HCT116 (cell line): ENCODE data around the gene TJP2.

Experiments used
- ATF3 ChIP-seq: IDR thresholded peaks from 2 replicates; pipeline ENCODE4 v1.6.1; 2012
- CTCF ChIP-seq, 3 experiments: fragments of 200-600 bp in 1 of 3; sonication (generic) in 1 of 3; IDR thresholded peaks in 2 of 3; conservative IDR thresholded peaks in 1 of 3; 2 replicates each; pipeline ENCODE4 v1.5.1; 2012 to 2017; ENCODE audit warnings: low read depth in 2 of 3, low read length in 2 of 3, antibody characterized with exemption in 1 of 3, borderline replicate concordance in 1 of 3, control low read depth in 1 of 3, mild to moderate bottlenecking in 1 of 3, mixed read lengths in 1 of 3, mixed run types in 1 of 3, moderate library complexity in 1 of 3; ENCODE audit not compliant: insufficient read depth in 1 of 3
- EGR1 ChIP-seq: IDR thresholded peaks from 2 replicates; pipeline ENCODE4 v1.6.1; 2012; ENCODE audit warnings: low read depth
- ELF1 ChIP-seq: IDR thresholded peaks from 2 replicates; pipeline ENCODE4 v1.6.1; 2012; ENCODE audit warnings: low read depth, borderline replicate concordance
- EZH2 ChIP-seq: fragments of 200-600 bp; sonication (generic); IDR thresholded peaks from 2 replicates; pipeline ENCODE4 v1.6.1; 2017; ENCODE audit warnings: antibody characterized with exemption, mixed run types
- FOSL1 ChIP-seq: IDR thresholded peaks from 2 replicates; pipeline ENCODE4 v1.6.1; 2012; ENCODE audit warnings: low read depth
- MAX ChIP-seq: IDR thresholded peaks from 2 replicates; pipeline ENCODE4 v1.6.1; 2012
- POLR2A ChIP-seq: IDR thresholded peaks from 2 replicates; pipeline ENCODE4 v1.7.0; 2011; ENCODE audit warnings: borderline replicate concordance; ENCODE audit not compliant: insufficient read depth, insufficient read length; ENCODE audit errors: extremely low read depth
- POLR2AphosphoS5 ChIP-seq: IDR thresholded peaks from 2 replicates; pipeline ENCODE4 v1.6.1; 2011; ENCODE audit warnings: mild to moderate bottlenecking, low read depth, low read length, moderate library complexity
- REST ChIP-seq: IDR thresholded peaks from 2 replicates; pipeline ENCODE4 v1.6.1; 2012; ENCODE audit warnings: low read depth
- SP1 ChIP-seq: IDR thresholded peaks from 2 replicates; pipeline ENCODE4 v1.6.1; 2012; ENCODE audit warnings: low read depth
- SRF ChIP-seq: IDR thresholded peaks from 2 replicates; pipeline ENCODE4 v1.6.1; 2012; ENCODE audit warnings: low read depth
- TCF7L2 ChIP-seq: IDR thresholded peaks from 2 replicates; pipeline ENCODE4 v1.7.0; 2011; ENCODE audit warnings: borderline replicate concordance, inconsistent platforms; ENCODE audit not compliant: insufficient read depth, insufficient read length; ENCODE audit errors: extremely low read depth
- ZBTB33 ChIP-seq: IDR thresholded peaks from 2 replicates; pipeline ENCODE4 v1.6.1; 2011; ENCODE audit warnings: mild to moderate bottlenecking, low read length, moderate library complexity; ENCODE audit not compliant: insufficient replicate concordance; ENCODE audit errors: extremely low read depth

- TF ChIP-seq CTCF (IDR thresholded peaks at IDR 0.05 in 2 of 3, conservative IDR thresholded peaks at IDR 0.05 in 1 of 3; ENCODE audit: borderline replicate concordance in 1 of 3, insufficient read depth in 1 of 3, low read depth in 2 of 3, low read length in 2 of 3) (no peak), MAX (no peak), POLR2AphosphoS5 (no peak), EZH2 (no peak), ELF1 (no peak), POLR2A (no peak), FOSL1 (no peak), ZBTB33 (no peak), ATF3 (no peak), SP1 (no peak), TCF7L2 (no peak), SRF (no peak), REST (no peak), EGR1 (no peak)
Observed at GRCh38 chr9:69143291-69143690, 30.8 kb upstream of the TJP2 start.
